HL-60 (cell line): ENCODE measurements around the gene PKN2.

Experiments used
- GABPA ChIP-seq: IDR thresholded peaks from 2 replicates; pipeline ENCODE4 v1.6.1; 2012; ENCODE audit warnings: low read depth
- POLR2AphosphoS5 ChIP-seq: IDR thresholded peaks from 2 replicates; pipeline ENCODE4 v1.6.1; 2012; ENCODE audit warnings: low read depth
- SPI1 ChIP-seq: IDR thresholded peaks from 2 replicates; pipeline ENCODE4 v1.6.1; 2012; ENCODE audit warnings: low read depth, mild to moderate bottlenecking, borderline replicate concordance
- TF ChIP-seq, protein P1 (sequence below): IDR thresholded peaks from one replicate; pipeline ENCODE4 v1.5.1; 2011; ENCODE audit warnings: low read length, control low read depth, inconsistent platforms; ENCODE audit not compliant: insufficient read depth
- TF ChIP-seq, protein P2 (sequence below): IDR thresholded peaks from 2 replicates; pipeline ENCODE4 v1.6.1; 2012; ENCODE audit warnings: low read depth; ENCODE audit not compliant: insufficient replicate concordance

DNA sequence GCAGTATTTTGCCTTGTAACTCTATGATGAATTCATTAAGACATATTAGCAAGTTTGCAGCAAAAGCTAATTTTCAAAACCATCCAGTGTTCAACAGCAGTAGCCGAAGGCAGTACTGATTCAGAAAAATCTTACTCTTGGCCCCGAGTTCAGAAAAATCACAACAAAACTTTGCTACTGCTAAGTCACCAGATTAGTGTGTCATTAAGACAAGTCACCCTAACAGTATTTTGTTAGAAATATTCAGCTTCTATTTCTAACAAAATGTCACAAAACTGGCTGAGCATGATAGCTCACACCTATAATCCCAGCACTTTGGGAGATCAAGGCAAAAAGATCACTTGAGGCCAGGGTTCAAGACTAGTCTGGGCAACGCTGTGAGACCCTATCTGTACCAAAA is 199.1 kb downstream of the PKN2 start:
- TF ChIP-seq, protein P1, sequence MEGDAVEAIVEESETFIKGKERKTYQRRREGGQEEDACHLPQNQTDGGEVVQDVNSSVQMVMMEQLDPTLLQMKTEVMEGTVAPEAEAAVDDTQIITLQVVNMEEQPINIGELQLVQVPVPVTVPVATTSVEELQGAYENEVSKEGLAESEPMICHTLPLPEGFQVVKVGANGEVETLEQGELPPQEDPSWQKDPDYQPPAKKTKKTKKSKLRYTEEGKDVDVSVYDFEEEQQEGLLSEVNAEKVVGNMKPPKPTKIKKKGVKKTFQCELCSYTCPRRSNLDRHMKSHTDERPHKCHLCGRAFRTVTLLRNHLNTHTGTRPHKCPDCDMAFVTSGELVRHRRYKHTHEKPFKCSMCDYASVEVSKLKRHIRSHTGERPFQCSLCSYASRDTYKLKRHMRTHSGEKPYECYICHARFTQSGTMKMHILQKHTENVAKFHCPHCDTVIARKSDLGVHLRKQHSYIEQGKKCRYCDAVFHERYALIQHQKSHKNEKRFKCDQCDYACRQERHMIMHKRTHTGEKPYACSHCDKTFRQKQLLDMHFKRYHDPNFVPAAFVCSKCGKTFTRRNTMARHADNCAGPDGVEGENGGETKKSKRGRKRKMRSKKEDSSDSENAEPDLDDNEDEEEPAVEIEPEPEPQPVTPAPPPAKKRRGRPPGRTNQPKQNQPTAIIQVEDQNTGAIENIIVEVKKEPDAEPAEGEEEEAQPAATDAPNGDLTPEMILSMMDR, result no peak
- TF ChIP-seq, protein P2, sequence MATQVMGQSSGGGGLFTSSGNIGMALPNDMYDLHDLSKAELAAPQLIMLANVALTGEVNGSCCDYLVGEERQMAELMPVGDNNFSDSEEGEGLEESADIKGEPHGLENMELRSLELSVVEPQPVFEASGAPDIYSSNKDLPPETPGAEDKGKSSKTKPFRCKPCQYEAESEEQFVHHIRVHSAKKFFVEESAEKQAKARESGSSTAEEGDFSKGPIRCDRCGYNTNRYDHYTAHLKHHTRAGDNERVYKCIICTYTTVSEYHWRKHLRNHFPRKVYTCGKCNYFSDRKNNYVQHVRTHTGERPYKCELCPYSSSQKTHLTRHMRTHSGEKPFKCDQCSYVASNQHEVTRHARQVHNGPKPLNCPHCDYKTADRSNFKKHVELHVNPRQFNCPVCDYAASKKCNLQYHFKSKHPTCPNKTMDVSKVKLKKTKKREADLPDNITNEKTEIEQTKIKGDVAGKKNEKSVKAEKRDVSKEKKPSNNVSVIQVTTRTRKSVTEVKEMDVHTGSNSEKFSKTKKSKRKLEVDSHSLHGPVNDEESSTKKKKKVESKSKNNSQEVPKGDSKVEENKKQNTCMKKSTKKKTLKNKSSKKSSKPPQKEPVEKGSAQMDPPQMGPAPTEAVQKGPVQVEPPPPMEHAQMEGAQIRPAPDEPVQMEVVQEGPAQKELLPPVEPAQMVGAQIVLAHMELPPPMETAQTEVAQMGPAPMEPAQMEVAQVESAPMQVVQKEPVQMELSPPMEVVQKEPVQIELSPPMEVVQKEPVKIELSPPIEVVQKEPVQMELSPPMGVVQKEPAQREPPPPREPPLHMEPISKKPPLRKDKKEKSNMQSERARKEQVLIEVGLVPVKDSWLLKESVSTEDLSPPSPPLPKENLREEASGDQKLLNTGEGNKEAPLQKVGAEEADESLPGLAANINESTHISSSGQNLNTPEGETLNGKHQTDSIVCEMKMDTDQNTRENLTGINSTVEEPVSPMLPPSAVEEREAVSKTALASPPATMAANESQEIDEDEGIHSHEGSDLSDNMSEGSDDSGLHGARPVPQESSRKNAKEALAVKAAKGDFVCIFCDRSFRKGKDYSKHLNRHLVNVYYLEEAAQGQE, result no peak
- TF ChIP-seq POLR2AphosphoS5 (no peak), GABPA (no peak), SPI1 (no peak)
